Adrenal gland (tissue), 5 donors: ENCODE data around the gene CCDC71L.
"Not testable (repeated sequence)": the region's sequence is repeated elsewhere in the genome, so short reads cannot be mapped to it uniquely, and the experiment has no call there.

Experiments used
- POLR2A ChIP-seq, 2 donors: fragments of 450-650 bp; IDR thresholded peaks; one replicate each; pipeline ENCODE4 v1.6.1; 2017; ENCODE audit warnings: antibody characterized with exemption in 2 of 2, mild to moderate bottlenecking in 2 of 2, moderate library complexity in 1 of 2
- TF ChIP-seq, protein P1 (sequence below), 6 experiments: fragments of 450-650 bp in 4 of 6; fragments of 200-600 bp in 2 of 6; sonication (generic) in 1 of 6; IDR thresholded peaks; 1 replicate in 5 of 6; 2 replicates in 1 of 6; pipeline versions ENCODE4 v1.5.1 to v1.8.0; 2016 to 2021; ENCODE audit warnings: antibody characterized with exemption in 6 of 6, mild to moderate bottlenecking in 2 of 6, moderate library complexity in 1 of 6
- donor health status: DM: no; HTN: no; CAD: no.

DNA sequence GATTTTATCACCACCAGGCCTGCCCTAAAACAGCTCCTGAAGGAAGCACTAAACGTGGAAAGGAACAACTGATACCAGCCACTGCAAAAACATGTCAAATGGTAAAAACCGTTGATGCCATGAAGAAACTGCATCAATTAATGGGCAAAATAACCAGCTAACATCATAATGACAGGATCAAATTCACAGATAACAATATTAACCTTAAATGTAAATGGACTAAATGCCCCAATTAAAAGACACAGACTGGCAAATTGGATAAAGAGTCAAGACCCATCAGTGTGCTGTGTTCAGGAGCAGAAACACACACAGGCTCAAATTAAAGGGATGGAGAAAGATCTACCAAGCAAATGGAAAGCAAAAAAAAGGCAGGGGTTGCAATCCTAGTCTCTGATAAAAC lies 12.7 kb upstream of the CCDC71L start:
- TF ChIP-seq, protein P1, sequence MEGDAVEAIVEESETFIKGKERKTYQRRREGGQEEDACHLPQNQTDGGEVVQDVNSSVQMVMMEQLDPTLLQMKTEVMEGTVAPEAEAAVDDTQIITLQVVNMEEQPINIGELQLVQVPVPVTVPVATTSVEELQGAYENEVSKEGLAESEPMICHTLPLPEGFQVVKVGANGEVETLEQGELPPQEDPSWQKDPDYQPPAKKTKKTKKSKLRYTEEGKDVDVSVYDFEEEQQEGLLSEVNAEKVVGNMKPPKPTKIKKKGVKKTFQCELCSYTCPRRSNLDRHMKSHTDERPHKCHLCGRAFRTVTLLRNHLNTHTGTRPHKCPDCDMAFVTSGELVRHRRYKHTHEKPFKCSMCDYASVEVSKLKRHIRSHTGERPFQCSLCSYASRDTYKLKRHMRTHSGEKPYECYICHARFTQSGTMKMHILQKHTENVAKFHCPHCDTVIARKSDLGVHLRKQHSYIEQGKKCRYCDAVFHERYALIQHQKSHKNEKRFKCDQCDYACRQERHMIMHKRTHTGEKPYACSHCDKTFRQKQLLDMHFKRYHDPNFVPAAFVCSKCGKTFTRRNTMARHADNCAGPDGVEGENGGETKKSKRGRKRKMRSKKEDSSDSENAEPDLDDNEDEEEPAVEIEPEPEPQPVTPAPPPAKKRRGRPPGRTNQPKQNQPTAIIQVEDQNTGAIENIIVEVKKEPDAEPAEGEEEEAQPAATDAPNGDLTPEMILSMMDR (IDR thresholded peaks at IDR 0.05), result not testable (repeated sequence)
- not testable (repeated sequence) for TF ChIP-seq POLR2A (IDR thresholded peaks at IDR 0.05)
